Measurements from ENCODE around the gene TSPAN12.

Gene TSPAN12

DNA sequence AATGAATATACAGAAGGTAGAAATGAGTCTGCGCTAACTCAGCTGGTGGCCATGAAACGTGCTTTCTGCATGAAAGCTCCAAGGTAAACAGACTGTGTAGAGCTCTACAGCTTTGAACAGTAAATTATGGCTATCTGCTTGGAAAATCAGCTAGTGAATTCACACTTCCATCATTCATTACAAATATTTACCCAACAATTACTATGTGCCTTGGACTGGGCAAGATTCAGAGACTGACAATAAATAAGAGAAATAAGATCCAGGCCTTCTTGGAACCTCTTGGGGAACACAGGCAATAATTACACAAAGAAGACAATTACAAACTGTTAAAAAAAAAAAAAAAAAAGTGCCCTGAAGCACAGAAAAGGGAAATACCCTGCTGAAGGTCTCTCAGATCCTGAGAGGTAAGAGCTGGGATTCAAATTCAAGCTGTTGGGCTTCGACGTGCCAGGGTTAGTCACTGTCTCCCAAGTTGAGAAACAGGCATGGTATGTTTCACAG is 15.8 kb downstream of the TSPAN12 start:
- no peak for DNase-seq

DNA sequence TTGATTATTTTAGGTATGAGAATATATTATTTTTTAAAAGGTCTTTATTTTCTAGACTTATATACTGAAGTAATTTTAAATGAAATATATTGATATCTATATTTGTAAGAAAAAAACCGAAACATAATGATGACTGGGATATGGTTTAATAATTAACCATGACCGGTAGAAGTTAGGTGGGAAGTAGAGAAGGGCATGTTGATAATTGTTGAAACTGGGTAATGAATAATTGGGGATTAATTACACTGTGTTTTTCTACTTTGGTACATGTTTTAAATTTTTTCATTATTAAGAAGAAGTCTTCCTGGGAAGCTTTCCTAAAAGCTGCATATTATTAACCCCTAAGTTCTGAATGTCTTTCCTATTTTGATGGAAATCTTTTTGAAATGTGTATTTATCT is 16.3 kb downstream of the TSPAN12 start:
- DNase-seq, result no peak

DNA sequence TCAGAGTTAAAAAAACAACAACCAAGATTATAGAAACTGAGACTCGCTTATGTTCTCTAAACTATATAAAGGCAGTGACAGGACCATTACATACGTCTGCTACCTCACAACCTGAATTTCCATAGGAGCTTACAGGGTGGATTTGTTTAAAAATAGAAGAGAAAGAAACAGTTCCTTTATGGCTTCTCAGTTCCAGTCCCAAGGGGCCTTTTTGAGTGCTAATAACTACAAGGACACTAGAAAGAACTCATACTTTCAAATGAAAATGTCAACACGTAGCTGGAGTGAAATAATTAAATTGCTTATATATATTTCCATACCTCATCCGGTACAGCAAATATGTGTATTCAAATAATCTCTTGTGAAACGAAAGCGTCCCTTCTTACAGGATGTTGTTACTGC is 19.7 kb downstream of the TSPAN12 start:
- no peak for DNase-seq

DNA sequence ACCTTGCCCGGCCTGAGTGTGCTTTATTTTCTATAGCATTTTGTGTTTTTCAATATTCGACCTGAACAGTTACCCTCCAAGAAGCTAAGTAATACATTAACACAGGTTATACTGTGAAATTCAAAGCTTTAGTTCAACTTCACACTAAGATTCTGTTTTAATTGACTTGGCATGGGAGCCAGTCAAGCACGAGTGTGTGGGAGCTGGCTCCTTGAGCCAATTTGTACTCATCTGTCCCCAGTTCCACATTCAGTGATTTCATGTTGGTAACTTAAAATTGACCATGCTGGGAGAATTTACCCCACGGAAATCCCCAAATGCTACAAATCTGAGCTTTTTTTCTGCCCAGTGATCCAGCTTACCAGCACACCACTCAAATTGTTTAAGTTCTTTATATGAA is 20.3 kb downstream of the TSPAN12 start:
- no peak for DNase-seq

DNA sequence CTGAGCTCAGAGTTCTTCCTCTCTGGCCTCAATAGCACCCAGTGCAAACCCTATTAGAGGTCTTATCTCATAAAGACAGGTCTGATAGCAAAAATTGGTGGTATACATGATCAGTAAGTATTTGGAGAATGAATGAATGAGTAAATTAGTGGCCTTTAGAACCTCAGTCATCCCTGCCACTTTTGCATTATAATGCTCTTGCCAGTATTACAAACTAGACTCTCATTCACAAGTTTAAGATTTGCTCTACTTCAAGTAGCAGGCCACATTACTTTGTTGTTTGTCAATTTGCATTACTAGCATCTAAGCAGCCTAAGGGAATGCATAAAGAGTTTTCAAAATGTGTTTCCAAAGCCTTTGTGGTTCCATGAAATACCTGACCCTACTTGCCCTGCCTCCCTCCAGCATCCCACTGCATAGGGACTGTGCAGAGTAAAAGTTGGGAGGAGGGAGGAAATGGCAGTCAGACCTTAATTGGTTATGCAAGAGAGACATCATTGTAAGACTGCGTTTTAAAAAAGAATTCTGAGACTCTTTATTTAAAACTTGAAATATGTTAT is 21.3 kb downstream of the TSPAN12 start:
- DNase-seq, result no peak

DNA sequence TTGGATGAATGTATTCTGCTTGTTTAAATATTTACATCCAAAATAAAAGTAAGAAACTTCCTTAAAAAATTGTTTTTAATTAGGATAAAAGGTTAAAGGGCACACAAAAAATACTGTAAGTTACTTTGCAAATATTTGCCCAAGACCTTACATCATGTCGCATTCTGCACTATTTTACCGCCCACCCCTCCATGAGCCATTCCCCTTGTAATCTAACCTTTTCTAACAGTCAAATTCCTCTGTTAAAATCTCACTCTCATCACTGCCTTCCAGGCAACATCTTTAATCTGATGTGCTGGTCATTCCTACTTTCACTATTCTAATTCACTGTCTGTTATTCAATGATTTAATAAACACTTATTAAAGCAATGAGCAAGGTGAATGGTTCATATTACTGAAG is 23.2 kb downstream of the TSPAN12 start:
- DNase-seq, result no peak

DNA sequence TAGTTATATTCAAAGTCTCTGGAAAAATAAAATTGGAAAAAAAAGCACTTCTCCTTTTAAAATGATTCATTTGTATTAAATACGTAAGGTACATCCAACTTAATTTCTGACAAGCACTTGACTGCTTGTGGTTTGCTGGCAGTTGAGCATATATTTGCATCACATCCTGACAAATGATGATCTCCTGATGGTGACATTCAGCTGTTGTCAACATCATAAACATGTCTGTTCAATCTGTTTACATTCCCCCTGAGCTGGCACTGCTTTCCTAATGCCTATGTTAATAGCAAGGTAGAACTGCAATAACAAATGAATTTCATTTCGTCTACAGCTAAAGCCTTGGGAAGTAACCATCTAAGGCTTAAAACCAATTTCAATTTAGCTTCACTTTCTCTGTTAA is 24.4 kb downstream of the TSPAN12 start:
- no peak for DNase-seq

DNA sequence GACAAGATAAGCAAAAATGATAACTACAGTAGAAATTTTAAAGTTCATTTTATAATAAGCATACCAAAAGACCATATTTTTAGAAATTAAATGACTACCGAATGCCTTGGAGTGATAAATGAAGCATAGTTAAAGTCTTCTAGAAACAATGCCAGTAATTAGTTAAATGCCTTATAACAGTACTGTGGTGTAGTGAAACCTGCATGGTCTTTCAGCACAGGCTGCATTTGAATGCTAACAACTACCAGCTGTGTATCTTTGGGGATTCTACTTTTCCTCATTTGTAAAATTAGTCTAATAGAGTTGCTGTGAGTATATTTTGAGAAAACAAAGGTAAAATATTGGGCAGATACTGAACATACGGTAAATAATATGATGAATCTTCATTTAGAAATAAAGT is 25.1 kb downstream of the TSPAN12 start:
- no peak for DNase-seq

DNA sequence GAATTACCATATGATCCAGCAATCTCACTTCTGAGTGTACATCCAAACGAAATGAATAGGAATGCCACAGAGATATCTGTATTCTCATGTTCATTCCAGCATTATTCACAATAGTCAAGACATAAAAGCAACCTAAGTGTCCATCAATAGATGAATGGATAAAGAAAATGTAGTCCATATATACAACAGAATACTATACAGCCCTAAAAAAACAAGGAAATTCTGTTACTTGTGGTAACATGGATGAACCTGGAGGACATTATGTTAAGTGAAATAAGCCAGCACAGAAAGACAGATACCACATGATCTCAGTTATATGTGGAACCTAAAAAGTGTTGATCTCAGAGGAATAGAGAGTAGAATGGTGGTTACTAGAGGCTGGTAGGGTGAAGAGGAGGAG is 26.7 kb downstream of the TSPAN12 start:
- DNase-seq, result no peak

DNA sequence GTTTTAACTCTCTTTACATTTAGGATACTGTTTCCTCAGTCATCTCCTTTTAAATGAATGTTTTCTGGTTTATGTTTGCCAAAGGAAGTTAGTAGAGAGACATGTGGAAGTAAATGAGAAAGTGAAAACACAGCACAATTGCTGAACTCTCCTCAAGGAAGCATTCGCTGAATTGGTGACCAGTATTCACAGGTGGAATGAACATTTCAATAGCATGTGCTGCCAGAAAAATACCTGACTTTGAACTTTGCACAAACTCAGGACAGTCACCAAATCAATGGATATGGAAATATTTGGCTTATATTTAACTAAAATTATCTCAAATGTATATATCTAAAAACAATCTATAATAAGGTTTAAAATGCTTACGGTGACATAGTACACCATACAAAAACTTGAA is 28.5 kb downstream of the TSPAN12 start:
- no peak for DNase-seq

DNA sequence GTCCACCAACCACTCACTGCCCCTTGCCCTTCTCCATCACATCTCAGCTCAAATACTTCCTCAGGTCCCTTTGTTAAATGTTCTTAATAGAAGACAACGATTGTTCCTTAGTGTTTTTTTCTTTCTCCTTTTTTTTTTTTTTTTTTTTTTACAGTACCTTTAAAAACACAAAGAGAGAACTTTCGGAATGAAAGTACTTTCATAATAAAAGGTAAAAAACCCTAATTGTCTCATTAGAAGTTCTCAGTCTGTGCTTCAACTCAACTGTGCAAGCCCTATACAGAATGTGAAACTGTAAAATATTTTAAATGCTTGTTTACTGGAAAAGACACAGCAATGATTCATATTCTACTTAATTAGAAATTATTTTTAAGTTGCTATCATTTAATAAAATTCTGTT is 29.4 kb downstream of the TSPAN12 start:
- DNase-seq, result no peak

DNA sequence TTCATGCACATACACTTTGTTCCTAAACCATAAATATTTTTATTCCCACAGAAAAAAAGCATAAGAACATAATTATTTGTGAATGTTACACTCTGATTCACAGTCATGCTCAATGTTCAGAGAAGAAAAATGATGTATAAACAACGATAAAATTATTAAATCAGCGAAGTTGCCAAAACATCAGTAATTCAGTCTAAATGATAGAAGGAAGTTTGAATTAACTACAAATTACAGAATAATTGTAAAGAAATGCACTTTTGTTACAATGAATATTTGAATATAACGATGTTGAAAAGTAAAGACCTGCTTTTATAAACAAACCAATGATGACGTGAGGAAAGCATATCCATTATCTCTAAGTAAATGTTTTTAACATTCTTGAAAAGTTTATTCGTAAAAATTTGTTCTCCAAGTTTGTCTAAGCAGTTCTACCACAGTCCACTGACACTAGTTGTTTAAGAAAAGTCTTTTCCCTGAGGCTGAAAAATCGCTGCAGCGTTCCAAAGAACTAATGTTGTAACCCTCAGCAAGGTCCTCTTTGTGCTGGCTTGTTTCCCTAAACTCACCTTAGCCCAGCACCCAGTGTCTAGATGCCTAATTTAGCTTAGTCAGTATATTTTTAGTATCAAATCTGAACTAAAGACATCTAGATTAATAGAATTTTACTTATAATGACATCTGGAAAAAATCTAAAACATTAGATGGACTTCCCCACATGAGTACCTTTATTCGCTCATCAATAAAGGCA is 30.4 kb downstream of the TSPAN12 start:
- no peak for DNase-seq

DNA sequence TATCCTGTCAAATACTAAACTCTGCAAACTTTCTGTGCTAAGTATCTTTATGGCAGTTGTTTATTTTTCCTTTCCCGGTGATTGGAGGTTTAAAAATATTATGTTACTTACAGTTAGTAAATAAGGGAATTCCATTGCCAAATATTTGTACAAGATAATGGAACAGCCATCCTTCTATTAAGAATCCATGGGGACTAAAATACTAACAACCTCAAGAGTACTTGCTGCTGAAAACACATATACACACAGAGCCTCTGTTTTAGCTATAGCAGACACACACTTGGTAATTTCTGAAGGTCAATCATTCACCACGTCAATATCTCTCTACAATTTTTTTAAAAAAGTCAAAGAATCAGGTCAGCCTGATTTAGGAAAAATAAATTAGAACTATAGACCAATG is 32.4 kb downstream of the TSPAN12 start:
- no peak for DNase-seq

DNA sequence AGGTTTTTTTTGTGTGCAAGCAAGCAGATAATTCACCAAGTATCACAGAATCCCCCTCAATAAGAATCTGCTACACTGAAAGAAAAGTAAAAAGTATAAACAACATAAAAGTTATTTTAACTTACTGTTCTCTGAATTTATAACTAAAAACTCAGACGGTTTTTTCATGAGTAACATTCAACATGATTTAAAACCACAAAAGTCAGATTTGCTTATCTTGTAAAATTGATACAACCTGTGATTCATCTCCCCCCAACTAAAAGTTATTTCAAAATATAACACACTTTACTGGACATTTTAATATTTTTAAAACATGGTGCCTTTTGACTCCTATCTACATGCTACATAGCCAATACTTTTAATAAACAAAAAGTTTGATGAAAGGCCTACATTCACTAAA is 32.8 kb downstream of the TSPAN12 start:
- DNase-seq, result no peak

DNA sequence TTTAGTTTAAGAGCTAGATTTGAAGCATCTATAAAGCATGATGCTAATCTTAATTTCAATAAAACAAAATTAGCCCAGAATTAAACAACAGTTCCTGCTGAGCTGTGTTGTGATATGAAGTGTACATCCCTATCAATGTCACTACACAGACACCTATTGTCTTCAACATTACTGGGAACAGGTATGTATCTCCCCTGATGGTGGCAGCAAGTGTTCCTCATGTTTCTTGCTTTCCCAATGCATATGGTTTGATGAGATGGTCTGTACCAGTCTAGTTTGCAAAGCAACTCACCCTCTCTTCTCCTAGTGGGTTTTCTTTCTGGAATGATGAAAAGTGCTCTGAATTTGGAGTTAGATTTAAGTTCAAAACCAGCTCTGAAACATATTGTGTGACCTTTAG is 38.1 kb downstream of the TSPAN12 start:
- no peak for DNase-seq

DNA sequence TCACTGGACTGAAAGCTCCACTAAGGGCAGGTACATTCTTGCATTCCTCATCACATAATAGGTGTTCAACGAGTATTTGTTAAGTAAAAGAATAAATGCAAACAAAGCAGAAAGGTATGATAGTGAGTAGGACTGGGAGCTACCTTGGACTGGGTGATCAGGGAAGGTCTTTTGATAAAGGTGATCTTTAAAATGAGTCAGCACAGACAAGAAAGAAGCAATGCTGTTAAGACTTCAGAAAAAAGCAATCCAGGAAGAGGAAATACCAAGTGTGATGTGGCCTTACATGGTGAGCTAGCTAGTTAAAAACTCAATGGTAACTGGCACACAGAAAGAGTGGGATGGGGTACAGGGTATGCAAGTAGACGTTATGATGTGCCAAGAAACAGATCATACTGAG is 40.1 kb downstream of the TSPAN12 start:
- DNase-seq, result no peak

DNA sequence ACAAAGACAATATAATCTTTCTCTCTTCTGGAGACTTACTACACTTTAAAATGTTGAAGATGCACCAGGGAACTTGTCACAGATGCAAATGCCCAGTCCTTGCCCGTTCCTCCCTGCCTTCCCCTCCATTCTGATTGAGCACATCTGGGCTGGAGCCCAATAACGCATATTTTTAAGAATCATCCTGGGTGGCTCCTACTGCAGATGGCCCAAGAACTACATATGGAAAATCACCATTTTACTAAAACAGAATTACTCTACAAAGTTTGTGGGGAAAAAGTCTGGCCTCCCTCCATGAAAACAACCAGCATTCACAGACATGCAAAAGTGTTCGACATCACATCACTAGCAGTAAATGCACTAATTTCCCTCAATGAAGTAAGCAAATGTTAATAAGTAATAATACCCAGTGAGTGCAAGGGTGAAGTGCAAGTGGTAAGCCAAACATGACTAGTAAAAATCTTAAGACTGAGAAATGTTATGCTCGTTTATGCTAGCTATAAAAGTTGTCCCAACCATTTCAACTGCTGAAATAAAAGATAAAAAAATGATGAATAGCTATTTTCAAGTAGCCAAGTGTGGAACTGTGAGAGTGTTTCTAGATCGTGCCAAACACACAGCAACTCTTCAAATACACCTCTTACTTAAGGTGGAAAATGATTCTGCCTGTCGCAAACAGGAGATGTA is 43.5 kb downstream of the TSPAN12 start:
- no peak for DNase-seq

DNA sequence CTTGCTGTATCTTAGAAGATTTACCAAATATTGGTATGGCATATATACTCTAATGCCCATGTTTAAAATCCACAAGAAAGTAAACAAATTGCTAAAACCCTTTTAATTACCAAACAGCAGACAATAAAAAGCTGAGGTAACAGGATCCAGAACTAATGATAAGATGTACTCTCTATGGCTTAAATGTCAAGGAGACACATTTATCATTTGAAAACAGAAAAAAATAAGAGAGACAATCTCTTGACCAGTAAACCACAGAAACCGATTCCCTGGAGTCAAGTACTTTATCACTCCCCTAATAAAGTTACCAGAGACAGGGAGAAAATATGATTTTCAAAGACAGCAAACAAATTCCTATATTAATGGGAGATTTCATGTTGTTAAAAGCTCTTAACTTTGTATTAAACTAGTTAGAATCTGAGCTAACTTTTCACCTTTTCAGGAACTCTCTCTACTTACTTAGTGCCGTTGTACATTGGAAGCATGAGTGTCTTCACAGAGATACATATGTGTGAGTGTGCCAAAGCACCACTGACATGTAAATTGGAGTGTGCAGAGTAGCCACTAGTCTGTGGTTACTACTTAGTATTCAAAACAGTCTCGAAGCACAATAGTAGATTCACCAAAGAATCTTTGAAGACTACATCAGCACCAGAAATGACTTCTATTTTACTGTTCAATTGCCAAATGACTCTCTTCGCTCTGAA is 44.2 kb downstream of the TSPAN12 start:
- no peak for DNase-seq

DNA sequence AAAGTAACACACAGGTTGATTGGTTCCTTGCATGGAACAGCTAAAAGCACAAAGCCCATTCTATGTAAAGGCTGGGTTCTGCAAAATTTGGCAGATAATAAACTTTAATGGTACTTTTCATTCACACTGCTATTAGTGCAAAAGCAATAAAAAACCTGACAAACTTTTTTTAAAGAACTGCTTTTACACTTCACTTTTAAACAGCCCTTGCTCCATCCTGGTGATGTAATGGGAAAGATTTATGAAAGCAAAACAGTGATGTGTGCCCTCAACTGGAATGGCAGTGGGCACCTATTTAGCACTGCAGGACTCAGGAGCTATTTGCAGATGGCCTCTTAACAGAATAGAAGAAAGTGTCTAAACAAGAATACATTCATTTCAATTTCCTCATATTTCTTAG is 44.9 kb downstream of the TSPAN12 start:
- DNase-seq, result no peak

DNA sequence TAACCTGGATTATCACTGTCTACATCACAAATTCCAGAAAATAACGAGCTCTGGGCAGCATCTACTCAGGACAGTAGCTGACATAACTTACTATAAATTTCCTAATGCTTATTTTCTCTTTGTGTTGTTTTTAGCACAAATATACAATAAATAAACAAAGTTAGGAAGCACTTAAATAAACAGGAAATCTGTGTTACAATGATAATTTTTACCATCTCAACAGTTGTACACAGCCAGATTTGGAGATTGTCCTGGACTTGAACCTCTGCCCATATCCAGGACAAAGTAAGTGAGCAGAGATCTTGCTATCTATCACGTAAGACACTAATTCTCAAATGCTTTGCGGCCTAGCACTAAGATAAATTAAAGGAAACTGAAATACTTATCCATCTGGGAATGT is 48.7 kb downstream of the TSPAN12 start:
- no peak for DNase-seq

DNA sequence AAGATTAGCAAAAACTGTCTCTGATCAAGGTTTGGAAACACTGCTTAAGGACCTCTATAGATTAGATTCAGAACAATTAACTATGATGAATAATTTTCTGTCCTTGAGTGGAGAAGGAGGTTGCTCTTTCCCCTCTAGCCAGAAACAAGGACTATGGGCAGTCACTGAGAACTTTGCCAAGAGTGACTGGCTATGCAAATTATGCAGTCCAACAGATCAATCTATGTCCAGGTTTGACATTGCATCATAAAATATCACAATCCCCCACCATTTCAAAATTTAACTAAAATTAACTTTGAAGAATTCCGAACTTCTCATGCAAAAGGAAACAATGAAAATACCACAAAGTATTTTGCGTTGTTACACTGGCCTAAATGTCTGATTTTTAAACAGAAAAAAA is 50.6 kb downstream of the TSPAN12 start:
- DNase-seq, result no peak

DNA sequence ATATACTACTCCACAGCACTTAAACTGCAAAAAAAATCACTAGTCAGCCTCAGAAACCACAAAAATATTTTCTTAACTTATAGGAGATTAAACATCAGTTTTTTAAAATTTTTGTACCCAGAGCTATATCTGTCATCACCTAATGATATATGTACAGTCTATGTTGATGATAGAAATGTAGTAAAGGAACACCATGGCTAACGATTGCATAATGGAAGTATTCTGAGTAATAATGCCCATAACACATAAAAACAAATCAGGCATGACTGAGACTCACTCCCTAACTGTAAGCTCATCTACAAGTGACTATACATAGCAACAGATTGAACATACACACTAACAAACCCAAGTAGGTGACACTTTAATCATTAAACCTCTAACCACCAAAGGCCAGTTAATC is 51.3 kb downstream of the TSPAN12 start:
- peak; percentile 90 for DNase-seq

DNA sequence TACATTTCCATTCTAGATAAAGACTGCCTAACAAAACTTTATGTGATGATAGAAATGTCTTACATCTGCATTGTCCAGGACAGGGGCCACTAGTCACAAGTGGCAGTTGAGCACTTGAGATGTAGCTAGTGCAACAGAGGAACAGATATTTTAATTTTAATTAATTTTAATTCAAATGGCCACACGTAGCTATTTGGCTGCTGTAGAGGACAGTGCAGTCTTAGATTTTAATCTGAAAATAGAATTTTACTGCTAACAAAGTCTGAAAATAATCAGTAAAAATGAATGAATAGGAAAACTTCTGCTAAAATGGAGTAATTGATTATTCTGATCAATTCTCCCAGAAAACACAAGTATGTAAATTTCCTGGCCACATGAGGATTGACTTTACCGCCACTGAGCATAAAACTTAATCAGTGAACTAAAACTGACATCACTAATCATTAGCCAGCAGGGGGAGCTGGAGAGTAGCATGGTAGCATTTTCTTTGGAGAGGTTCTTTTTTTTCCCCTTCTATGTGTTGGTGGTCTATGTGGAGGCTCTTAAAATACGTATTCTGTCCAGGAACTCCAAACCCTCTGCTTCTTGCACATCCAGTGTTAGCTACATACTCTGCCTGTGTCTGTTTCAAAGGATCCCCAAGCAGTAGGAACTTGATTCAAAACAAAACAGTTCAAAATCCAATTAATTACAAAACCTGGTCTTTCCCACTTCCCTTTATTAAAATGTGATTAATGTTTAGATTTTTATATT is 52.1 kb downstream of the TSPAN12 start:
- peak; percentile 79 for DNase-seq
